ENCODE measurements around the gene ACTC1.

DNA sequence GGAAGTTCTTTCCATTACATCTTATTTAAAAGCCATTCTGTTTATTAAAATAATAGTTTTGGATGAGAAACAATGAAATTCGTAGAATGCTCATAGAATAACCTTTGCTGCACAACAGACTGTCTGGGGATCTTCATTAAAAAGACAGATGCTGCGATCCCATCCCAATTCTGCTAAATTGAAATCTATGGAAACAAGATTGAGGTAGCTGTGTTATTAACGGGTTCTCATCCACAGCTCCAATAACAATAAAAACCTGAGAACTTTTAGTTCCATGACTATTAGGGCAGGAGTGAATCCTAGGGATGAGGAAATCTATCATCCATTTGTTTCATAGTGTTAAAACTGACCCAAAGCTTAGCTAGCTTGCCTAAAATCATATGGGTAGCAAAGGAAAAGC, 38.1 kb downstream of the ACTC1 start:
- TF ChIP-seq, protein P1, sequence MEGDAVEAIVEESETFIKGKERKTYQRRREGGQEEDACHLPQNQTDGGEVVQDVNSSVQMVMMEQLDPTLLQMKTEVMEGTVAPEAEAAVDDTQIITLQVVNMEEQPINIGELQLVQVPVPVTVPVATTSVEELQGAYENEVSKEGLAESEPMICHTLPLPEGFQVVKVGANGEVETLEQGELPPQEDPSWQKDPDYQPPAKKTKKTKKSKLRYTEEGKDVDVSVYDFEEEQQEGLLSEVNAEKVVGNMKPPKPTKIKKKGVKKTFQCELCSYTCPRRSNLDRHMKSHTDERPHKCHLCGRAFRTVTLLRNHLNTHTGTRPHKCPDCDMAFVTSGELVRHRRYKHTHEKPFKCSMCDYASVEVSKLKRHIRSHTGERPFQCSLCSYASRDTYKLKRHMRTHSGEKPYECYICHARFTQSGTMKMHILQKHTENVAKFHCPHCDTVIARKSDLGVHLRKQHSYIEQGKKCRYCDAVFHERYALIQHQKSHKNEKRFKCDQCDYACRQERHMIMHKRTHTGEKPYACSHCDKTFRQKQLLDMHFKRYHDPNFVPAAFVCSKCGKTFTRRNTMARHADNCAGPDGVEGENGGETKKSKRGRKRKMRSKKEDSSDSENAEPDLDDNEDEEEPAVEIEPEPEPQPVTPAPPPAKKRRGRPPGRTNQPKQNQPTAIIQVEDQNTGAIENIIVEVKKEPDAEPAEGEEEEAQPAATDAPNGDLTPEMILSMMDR (IDR thresholded peaks at IDR 0.05): no peak
- TF ChIP-seq ZFX (IDR thresholded peaks at IDR 0.05; ENCODE audit: borderline replicate concordance): no peak
